Lower lobe of right lung (tissue), 2 donors: ENCODE measurements around the gene BTN3A1. TPM values are rescaled to one million over a fixed set of nuclear protein-coding genes. Genes with fewer than 3 reads are reported as not detected.

ENCODE experiments used
- ATAC-seq, 2 donors: fragments of 200-7000 bp; cut with Tn5 transposase; one replicate each; pipeline ENCODE4 v1.9.1; 2020 to 2022; ENCODE audit warnings: mild to moderate bottlenecking in 2 of 2, moderate library complexity in 2 of 2
- DNase-seq: peaks from one replicate; pipeline ENCODE4 v3.0.0-alpha.2; 2020
- H3K27ac ChIP-seq: fragments of 200-600 bp; one replicate; pipeline ENCODE4 v1.8.0; 2022
- H3K27me3 ChIP-seq: fragments of 200-600 bp; one replicate; pipeline ENCODE4 v1.8.0; 2022; ENCODE audit warnings: low read depth
- H3K36me3 ChIP-seq: fragments of 200-600 bp; one replicate; pipeline ENCODE4 v1.8.0; 2022; ENCODE audit warnings: mild to moderate bottlenecking
- H3K4me1 ChIP-seq: fragments of 200-600 bp; one replicate; pipeline ENCODE4 v1.8.0; 2022
- H3K4me3 ChIP-seq: fragments of 200-600 bp; one replicate; pipeline ENCODE4 v1.8.0; 2022; ENCODE audit warnings: mild to moderate bottlenecking
- H3K9me3 ChIP-seq: fragments of 200-600 bp; one replicate; pipeline ENCODE4 v1.8.0; 2022
- CTCF ChIP-seq: fragments of 200-600 bp; IDR thresholded peaks from one replicate; pipeline ENCODE4 v1.8.0; 2022; ENCODE audit warnings: antibody characterized with exemption, mild to moderate bottlenecking
- intact Hi-C: fragments of 100-400 bp; cut with DNase I; formaldehyde crosslinking; loops from one replicate; pipeline ENCODE4 v1.11.0; 2022
- total RNA-seq: library from RNA; stranded (reverse); fragmentation: NEBNext Ultra II Directional; extraction: Animal tissue kit (Norgen Biotek cat#: 25700); gene quantifications from one replicate; pipeline ENCODE4 v1.2.1, GENCODE V29; 2021
- donor health status: DM: no; HTN: yes; CAD: no; lungs with severe emphysema.

Gene BTN3A1
- total RNA-seq, 1 donor from 2014 or later = 53.2 TPM

GRCh38 chr6:26464014-26464413, 61.9 kb downstream of the BTN3A1 start:
- ATAC-seq (no peak), DNase-seq (no peak)
- Histone ChIP-seq H3K36me3 (peaks cover 96% of the 10 kb centered on the region), H3K4me3 (no peak overlapping the region), H3K27me3 (no peaks in the 10 kb centered on the region), H3K9me3 (no peaks in the 10 kb centered on the region), H3K4me1 (peaks cover 31% of the 10 kb centered on the region), H3K27ac (no peak overlapping the region)
- intact Hi-C loops = no loop called here
- TF ChIP-seq CTCF = no peak

DNA sequence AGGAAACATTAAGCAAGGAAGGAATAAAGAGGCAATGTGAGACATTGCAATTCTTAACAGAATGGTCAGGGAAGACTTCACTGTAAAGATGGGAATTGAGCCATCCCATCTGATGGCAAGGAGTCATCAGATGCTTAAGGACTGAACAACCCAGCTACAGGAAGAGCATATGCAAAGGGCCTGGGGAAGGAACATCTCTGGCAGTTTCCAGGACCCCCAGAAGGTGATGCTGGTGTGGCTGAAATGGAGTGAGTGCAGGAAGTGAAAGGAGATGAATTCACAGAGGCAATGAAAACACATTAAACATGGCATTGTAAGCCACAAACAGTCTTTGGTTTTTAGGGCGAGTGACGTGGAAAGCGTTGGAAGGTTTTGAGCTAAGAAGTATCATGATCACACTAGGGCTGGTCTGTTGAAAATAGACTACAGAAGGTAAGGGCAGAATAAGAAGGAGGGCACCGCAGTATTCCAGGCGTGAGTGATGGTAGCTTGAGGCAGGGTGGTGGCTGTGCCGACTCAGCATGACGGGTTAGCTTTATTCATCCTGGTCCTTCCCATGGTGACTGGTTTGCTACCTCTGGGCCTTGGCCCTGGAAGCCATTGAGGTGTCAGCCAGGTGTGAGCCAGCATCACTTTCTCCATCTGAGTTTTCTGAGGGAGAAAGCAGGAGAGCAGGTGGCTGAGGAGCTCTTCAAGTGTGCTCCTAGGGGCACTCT, 62.5 kb downstream of the BTN3A1 start:
- no peak for DNase-seq
- intact Hi-C loops = no loop called here

More for the DNA sequence above, 62.5 kb downstream of the BTN3A1 start:
- Histone ChIP-seq H3K27ac (no peak overlapping the region), H3K36me3 (peaks cover 96% of the 10 kb centered on the region), H3K4me1 (peaks cover 25% of the 10 kb centered on the region), H3K9me3 (no peaks in the 10 kb centered on the region), H3K27me3 (no peaks in the 10 kb centered on the region), H3K4me3 (no peak overlapping the region)
- ATAC-seq = no peak
- no peak for TF ChIP-seq CTCF

Other genes with a start within 250 kb of the BTN3A1 start
- 79.2 TPM for gene BTN3A2, start 37.1 kb upstream of the BTN3A1 start, total RNA-seq
- 33.6 TPM for gene BTN2A2, start 19.2 kb upstream of the BTN3A1 start, total RNA-seq
- gene BTN3A3, start 38.2 kb downstream of the BTN3A1 start, total RNA-seq = 60.2 TPM
- 27.0 TPM for gene BTN2A1, start 55.7 kb downstream of the BTN3A1 start, total RNA-seq
- not detected for gene BTN1A1, start 98.0 kb downstream of the BTN3A1 start, total RNA-seq
- gene HMGN4, start 136.1 kb downstream of the BTN3A1 start, total RNA-seq = 42.9 TPM
- 13.5 TPM for gene ABT1, start 194.7 kb downstream of the BTN3A1 start, total RNA-seq